ENCODE results near the gene HOXB1. TPM values are rescaled to one million over a fixed set of nuclear protein-coding genes. Genes with fewer than 3 reads are reported as not detected.

HOXB1 gene
- total RNA-seq, 4 donors from 2014 or later: not detected

GRCh38 chr17:48504953-48505352 lies 25.9 kb downstream of the HOXB1 start:
- Histone ChIP-seq H3K27ac (no peak overlapping the region), H3K9me3 (no peaks in the 10 kb centered on the region), H3K36me3 (no peaks in the 10 kb centered on the region), H3K4me3 (no peak overlapping the region), H3K27me3 (no peaks in the 10 kb centered on the region), H3K4me1 (no peaks in the 10 kb centered on the region)
- TF ChIP-seq POLR2A (IDR thresholded peaks at IDR 0.05) (no peak), CTCF (IDR thresholded peaks at IDR 0.05) (no peak)
- no peak for DNase-seq
- intact Hi-C loops (cut with DNase I; ENCODE audit: low total_unique reads): no loop called here

- no peak for DNase-seq
- no peaks in the 10 kb centered on the region for H3K27me3 ChIP-seq
- H3K27ac ChIP-seq: no peak overlapping the region
- intact Hi-C loops (cut with DNase I; ENCODE audit: low total_unique reads): no loop called here
- no peaks in the 10 kb centered on the region for H3K36me3 ChIP-seq
- no peak for TF ChIP-seq POLR2A (IDR thresholded peaks at IDR 0.05)
- no peak for TF ChIP-seq CTCF (IDR thresholded peaks at IDR 0.05)
- H3K4me1 ChIP-seq: no peaks in the 10 kb centered on the region
- no peak overlapping the region for H3K4me3 ChIP-seq
- H3K9me3 ChIP-seq: no peaks in the 10 kb centered on the region
These were observed 27.1 kb downstream of the HOXB1 start for GRCh38 chr17:48503747-48504146.

GRCh38 chr17:48502901-48503300 lies 27.9 kb downstream of the HOXB1 start:
- H3K27ac ChIP-seq: no peak overlapping the region
- no peaks in the 10 kb centered on the region for H3K9me3 ChIP-seq
- no peak overlapping the region for H3K4me3 ChIP-seq
- TF ChIP-seq POLR2A (IDR thresholded peaks at IDR 0.05) (no peak), CTCF (IDR thresholded peaks at IDR 0.05) (no peak)
- no peaks in the 10 kb centered on the region for H3K27me3 ChIP-seq
- no peaks in the 10 kb centered on the region for H3K36me3 ChIP-seq
- DNase-seq: no peak
- no peaks in the 10 kb centered on the region for H3K4me1 ChIP-seq
- intact Hi-C loops (cut with DNase I; ENCODE audit: low total_unique reads): no loop called here

GRCh38 chr17:48502312-48502711 lies 28.5 kb downstream of the HOXB1 start:
- no peak for DNase-seq
- H3K4me1 ChIP-seq: no peaks in the 10 kb centered on the region
- TF ChIP-seq CTCF (IDR thresholded peaks at IDR 0.05) (no peak), POLR2A (IDR thresholded peaks at IDR 0.05) (no peak)
- H3K27ac ChIP-seq: no peak overlapping the region
- no peaks in the 10 kb centered on the region for H3K36me3 ChIP-seq
- H3K27me3 ChIP-seq: no peaks in the 10 kb centered on the region
- intact Hi-C loops (cut with DNase I; ENCODE audit: low total_unique reads): no loop called here
- no peak overlapping the region for H3K4me3 ChIP-seq
- H3K9me3 ChIP-seq: no peaks in the 10 kb centered on the region

- H3K27me3 ChIP-seq: no peaks in the 10 kb centered on the region
- DNase-seq: peak; percentile 21 to 50
- H3K9me3 ChIP-seq: no peaks in the 10 kb centered on the region
- no peaks in the 10 kb centered on the region for H3K36me3 ChIP-seq
- H3K4me1 ChIP-seq: no peaks in the 10 kb centered on the region
- no peak for TF ChIP-seq POLR2A (IDR thresholded peaks at IDR 0.05)
- peak in 2 of 4 experiments; percentile 12 to 44 for TF ChIP-seq CTCF (IDR thresholded peaks at IDR 0.05)
- intact Hi-C loops (cut with DNase I; ENCODE audit: low total_unique reads): no loop called here
- no peak overlapping the region for H3K4me3 ChIP-seq
- H3K27ac ChIP-seq: no peak overlapping the region
These were observed 30.1 kb downstream of the HOXB1 start for GRCh38 chr17:48500435-48501426.
